ENCODE results near the gene PLD5. TPM values are rescaled to one million over a fixed set of nuclear protein-coding genes. Genes with fewer than 3 reads are reported as not detected.

Gene PLD5
- total RNA-seq, 1 donor from 2014 or later = not detected

DNA sequence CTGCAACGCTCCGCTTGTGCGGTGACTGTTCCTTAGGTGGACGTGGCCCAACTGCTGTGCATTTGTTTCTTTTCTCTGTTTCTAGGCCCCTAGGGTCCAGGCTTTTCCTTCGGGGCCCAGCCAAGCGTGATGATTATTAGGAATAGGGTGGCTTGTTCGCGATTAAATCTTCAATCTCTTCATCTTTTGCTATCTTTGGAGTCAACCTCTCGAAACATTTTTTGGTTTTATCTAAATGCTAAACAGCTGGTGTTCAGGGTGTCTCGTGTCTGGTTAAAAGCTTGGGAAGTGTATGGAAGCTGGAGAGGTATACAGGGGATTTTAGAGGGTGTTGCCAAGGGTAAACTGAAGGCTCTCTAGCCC is 844 bp upstream of the PLD5 start:
- ChIA-PET POLR2A (no interaction called here), CTCF (no interaction called here)
- ATAC-seq (ENCODE audit: low read depth) (no peak), DNase-seq (no peak)
- Mint-ChIP-seq H3K36me3 (ENCODE audit: low read depth) (no peaks in the 10 kb centered on the region), H3K4me3 (peak overlapping the region; percentile 78), H3K9me3 (no peaks in the 10 kb centered on the region), H3K27ac (no peak overlapping the region), H3K27me3 (peaks cover 47% of the 10 kb centered on the region), H3K4me1 (peaks cover 20% of the 10 kb centered on the region)
- intact Hi-C loops (cut with micrococcal nuclease) = loop anchor here (10.0 kb wide), 1 partner anchor 259 kb away; no protein-coding TSS in a partner anchor
- no peak for TF ChIP-seq CTCF (IDR thresholded peaks at IDR 0.05)

GRCh38 chr1:242523719-242524570 is 552 bp downstream of the PLD5 start:
- intact Hi-C loops (cut with micrococcal nuclease) = loop anchor here (10.0 kb wide), 1 partner anchor 261 kb away; no protein-coding TSS in a partner anchor
- Mint-ChIP-seq H3K36me3 (ENCODE audit: low read depth) (no peaks in the 10 kb centered on the region), H3K9me3 (no peaks in the 10 kb centered on the region), H3K4me3 (peak overlapping the region; percentile 78), H3K27ac (no peak overlapping the region), H3K4me1 (peaks cover 20% of the 10 kb centered on the region), H3K27me3 (peaks cover 51% of the 10 kb centered on the region)
- CTCF ChIA-PET = no interaction called here
- no peak for TF ChIP-seq CTCF (IDR thresholded peaks at IDR 0.05)
- ATAC-seq (ENCODE audit: low read depth) (peak; percentile 62), DNase-seq (peak; percentile 24)
- POLR2A ChIA-PET = no interaction called here

DNA sequence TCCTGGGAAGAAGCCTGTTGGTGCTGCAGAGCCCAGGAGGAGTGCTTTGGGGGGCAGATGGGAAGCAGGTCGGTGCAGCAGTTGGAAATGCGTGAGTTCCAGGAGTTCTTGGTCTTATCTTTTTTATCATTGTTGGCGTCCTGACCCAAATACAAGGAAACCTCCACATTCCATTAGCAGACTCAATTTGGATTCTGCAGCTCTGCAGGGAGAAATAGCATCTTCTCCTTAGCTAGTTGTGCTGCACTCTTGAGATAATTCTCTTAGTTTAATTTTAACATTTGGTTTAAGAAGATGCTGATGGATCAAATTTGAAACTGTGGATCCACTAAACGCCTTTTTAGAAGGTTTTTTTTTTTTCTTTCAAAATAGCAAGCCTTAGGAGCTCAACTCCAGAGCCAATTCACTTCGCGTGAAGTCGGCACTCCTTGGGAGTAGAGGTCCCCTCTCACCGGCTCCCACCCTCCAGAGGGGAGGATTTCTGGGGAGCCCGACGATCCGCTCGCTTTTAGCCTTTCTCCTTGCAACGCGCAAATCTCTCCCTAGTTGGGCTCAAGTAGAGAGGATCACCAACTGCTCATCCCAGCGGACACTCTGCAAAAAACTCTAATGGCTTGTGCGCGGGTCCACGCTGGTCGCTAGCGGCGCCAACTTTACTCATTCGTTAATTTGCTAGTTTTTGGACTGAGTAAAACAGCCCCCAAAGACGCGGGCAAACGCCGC is 1.3 kb downstream of the PLD5 start:
- CTCF ChIA-PET = no interaction called here
- intact Hi-C loops (cut with micrococcal nuclease) = loop anchor here (10.0 kb wide), 1 partner anchor 262 kb away; no protein-coding TSS in a partner anchor
- peaks cover 20% of the 10 kb centered on the region for H3K4me1 Mint-ChIP-seq

GRCh38 chr1:242522304-242522945 is 2.1 kb downstream of the PLD5 start:
- Mint-ChIP-seq H3K4me1 (peaks cover 20% of the 10 kb centered on the region), H3K27me3 (peaks cover 50% of the 10 kb centered on the region), H3K27ac (no peak overlapping the region), H3K36me3 (ENCODE audit: low read depth) (no peaks in the 10 kb centered on the region), H3K4me3 (peak overlapping the region; percentile 59), H3K9me3 (no peaks in the 10 kb centered on the region)
- no peak for TF ChIP-seq CTCF (IDR thresholded peaks at IDR 0.05)
- intact Hi-C loops (cut with micrococcal nuclease) = loop anchor here (10.0 kb wide), 1 partner anchor 262 kb away; no protein-coding TSS in a partner anchor
- ChIA-PET POLR2A (no interaction called here), CTCF (no interaction called here)
- ATAC-seq (ENCODE audit: low read depth) = no peak
- DNase-seq = no peak

More for the DNA sequence above, 1.3 kb downstream of the PLD5 start:
- Mint-ChIP-seq H3K9me3 (no peaks in the 10 kb centered on the region), H3K27ac (no peak overlapping the region), H3K4me3 (peak overlapping the region; percentile 78), H3K27me3 (peaks cover 50% of the 10 kb centered on the region), H3K36me3 (ENCODE audit: low read depth) (no peaks in the 10 kb centered on the region)
- POLR2A ChIA-PET = no interaction called here
- no peak for ATAC-seq (ENCODE audit: low read depth)
- no peak for TF ChIP-seq CTCF (IDR thresholded peaks at IDR 0.05)
- DNase-seq = no peak

- Mint-ChIP-seq H3K9me3 (peaks cover 5% of the 10 kb centered on the region), H3K4me1 (no peaks in the 10 kb centered on the region), H3K27ac (no peak overlapping the region), H3K27me3 (peaks cover 24% of the 10 kb centered on the region), H3K4me3 (no peak overlapping the region), H3K36me3 (ENCODE audit: low read depth) (no peaks in the 10 kb centered on the region)
- ChIA-PET CTCF (no interaction called here), POLR2A (no interaction called here)
- DNase-seq (no peak), ATAC-seq (ENCODE audit: low read depth) (no peak)
- TF ChIP-seq CTCF (IDR thresholded peaks at IDR 0.05) = no peak
- intact Hi-C loops (cut with micrococcal nuclease) = no loop called here
These were observed 8.9 kb downstream of the PLD5 start for GRCh38 chr1:242515555-242515954.

All from activated B cell treated with CpG ODN at 0.5 μM for 24 hours (primary cell).